MCF 10A (cell line): ENCODE measurements around the gene HSD17B3. TPM values are rescaled to one million over a fixed set of nuclear protein-coding genes. Genes with fewer than 3 reads are reported as not detected.

ENCODE experiments used
- BruUV-seq: library from RNA; stranded (reverse); fragments of 400-500 nt; replicated peaks from 2 replicates; lab custom pipeline; 2021; lab: Mats Ljungman, UMichigan
- CTCF ChIA-PET: fragments of 300-600 bp; sonication (Branson Sonifier 250); formaldehyde crosslinking; extraction: SDS; loops from one replicate; lab custom pipeline; 2021; ENCODE audit warnings: antibody characterized with exemption, inconsistent platforms; lab: Yijun Ruan, JAX
- POLR2A ChIA-PET: fragments of 300-600, 350-650 bp; sonication (Branson Sonifier 250); formaldehyde crosslinking; extraction: SDS; loops from one replicate; lab custom pipeline; 2020; ENCODE audit warnings: antibody characterized with exemption, inconsistent platforms; lab: Yijun Ruan, JAX
- DNase-seq: peaks from one replicate; pipeline ENCODE4 v3.0.0-alpha.2; 2018; ENCODE audit not compliant: unreplicated experiment
- H3K27ac Mint-ChIP-seq: one replicate; pipeline ENCODE4 v1.8.0; 2022; ENCODE audit warnings: mild to moderate bottlenecking, low read depth, mixed read lengths; ENCODE audit not compliant: unreplicated experiment
- H3K27me3 Mint-ChIP-seq: one replicate; pipeline ENCODE4 v1.8.0; 2022; ENCODE audit warnings: mixed read lengths; ENCODE audit not compliant: insufficient read depth, unreplicated experiment
- H3K36me3 Mint-ChIP-seq: one replicate; pipeline ENCODE4 v1.8.0; 2022; ENCODE audit warnings: mild to moderate bottlenecking, moderate library complexity, mixed read lengths; ENCODE audit not compliant: insufficient read depth, unreplicated experiment
- H3K4me1 Mint-ChIP-seq: one replicate; pipeline ENCODE4 v1.8.0; 2022; ENCODE audit warnings: mixed read lengths; ENCODE audit not compliant: insufficient read depth, unreplicated experiment
- H3K4me3 Mint-ChIP-seq: one replicate; pipeline ENCODE4 v1.8.0; 2022; ENCODE audit warnings: mild to moderate bottlenecking, moderate library complexity, mixed read lengths; ENCODE audit not compliant: unreplicated experiment
- H3K9me3 Mint-ChIP-seq: one replicate; pipeline ENCODE4 v1.8.0; 2022; ENCODE audit warnings: mixed read lengths; ENCODE audit not compliant: unreplicated experiment
- intact Hi-C: fragments of 100-400 bp; cut with micrococcal nuclease; formaldehyde crosslinking; loops from 2 replicates; pipeline ENCODE4 v1.14.1; 2022
- total RNA-seq: library from RNA; stranded (reverse); gene quantifications from 2 replicates; pipeline ENCODE4 v1.2.3, GENCODE V29; 2022
- TF ChIP-seq, protein P1 (sequence below): fragments of 200-600 bp; IDR thresholded peaks from one replicate; pipeline ENCODE4 v1.8.0; 2022; ENCODE audit warnings: antibody characterized with exemption, mild to moderate bottlenecking; ENCODE audit not compliant: unreplicated experiment

HSD17B3 gene
- total RNA-seq, 1 experiment from 2014 or later: not detected

DNA sequence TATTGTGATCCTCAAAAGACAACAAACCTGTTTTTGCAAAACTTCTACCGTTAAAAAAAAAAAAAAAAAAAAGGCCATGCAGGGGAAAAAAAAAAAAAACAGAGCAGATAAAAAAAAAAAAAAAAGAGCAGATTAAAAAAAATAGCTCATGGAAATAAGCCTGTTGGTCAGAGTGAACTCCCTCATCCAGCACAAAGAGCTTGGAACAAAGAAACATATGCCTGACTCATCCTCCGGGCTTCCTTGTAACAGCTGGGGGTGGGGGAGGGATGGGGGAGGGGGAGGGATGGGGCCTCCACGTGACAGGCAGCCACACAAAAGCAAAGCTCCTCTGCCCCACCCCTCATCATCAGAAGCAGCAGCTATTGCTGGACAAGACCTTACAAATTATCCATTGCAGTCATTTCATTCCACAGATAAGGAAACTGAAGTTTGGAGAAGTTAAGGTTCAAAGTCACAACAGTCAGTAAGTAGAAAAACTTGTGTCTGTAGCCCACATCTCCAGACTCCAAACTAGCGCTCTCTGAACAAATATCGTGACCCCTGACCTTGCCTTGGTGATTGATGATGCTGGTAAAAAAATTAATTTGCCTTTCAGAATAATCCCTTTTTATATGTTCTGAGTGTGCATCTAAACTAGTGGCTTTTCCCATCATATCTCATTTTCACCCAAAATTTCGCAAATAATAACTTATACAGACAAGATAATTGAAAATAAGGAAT is 42.6 kb upstream of the HSD17B3 start:
- Mint-ChIP-seq H3K9me3 (no peaks in the 10 kb centered on the region), H3K27me3 (no peaks in the 10 kb centered on the region), H3K36me3 (no peaks in the 10 kb centered on the region), H3K4me1 (peaks cover 7% of the 10 kb centered on the region), H3K27ac (no peak overlapping the region), H3K4me3 (no peak overlapping the region)
- POLR2A ChIA-PET: interaction anchor here (0.9 kb wide), 1 partner anchor 105 kb away, joined by 3 read pairs; the partner anchor contains the start of gene HABP4
- BruUV-seq: no TSS peak
- intact Hi-C loops: loop anchor here (5.0 kb wide), 1 partner anchor 73 kb away; the partner anchor contains the start of gene ZNF367
- peak; percentile 80 for DNase-seq
- CTCF ChIA-PET: interaction anchor here (0.6 to 1.2 kb wide), 5 partner anchors 11 to 1948 kb away, joined by 3 to 6 read pairs (median 4); no protein-coding TSS in a partner anchor
- TF ChIP-seq, protein P1, sequence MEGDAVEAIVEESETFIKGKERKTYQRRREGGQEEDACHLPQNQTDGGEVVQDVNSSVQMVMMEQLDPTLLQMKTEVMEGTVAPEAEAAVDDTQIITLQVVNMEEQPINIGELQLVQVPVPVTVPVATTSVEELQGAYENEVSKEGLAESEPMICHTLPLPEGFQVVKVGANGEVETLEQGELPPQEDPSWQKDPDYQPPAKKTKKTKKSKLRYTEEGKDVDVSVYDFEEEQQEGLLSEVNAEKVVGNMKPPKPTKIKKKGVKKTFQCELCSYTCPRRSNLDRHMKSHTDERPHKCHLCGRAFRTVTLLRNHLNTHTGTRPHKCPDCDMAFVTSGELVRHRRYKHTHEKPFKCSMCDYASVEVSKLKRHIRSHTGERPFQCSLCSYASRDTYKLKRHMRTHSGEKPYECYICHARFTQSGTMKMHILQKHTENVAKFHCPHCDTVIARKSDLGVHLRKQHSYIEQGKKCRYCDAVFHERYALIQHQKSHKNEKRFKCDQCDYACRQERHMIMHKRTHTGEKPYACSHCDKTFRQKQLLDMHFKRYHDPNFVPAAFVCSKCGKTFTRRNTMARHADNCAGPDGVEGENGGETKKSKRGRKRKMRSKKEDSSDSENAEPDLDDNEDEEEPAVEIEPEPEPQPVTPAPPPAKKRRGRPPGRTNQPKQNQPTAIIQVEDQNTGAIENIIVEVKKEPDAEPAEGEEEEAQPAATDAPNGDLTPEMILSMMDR: no peak

DNA sequence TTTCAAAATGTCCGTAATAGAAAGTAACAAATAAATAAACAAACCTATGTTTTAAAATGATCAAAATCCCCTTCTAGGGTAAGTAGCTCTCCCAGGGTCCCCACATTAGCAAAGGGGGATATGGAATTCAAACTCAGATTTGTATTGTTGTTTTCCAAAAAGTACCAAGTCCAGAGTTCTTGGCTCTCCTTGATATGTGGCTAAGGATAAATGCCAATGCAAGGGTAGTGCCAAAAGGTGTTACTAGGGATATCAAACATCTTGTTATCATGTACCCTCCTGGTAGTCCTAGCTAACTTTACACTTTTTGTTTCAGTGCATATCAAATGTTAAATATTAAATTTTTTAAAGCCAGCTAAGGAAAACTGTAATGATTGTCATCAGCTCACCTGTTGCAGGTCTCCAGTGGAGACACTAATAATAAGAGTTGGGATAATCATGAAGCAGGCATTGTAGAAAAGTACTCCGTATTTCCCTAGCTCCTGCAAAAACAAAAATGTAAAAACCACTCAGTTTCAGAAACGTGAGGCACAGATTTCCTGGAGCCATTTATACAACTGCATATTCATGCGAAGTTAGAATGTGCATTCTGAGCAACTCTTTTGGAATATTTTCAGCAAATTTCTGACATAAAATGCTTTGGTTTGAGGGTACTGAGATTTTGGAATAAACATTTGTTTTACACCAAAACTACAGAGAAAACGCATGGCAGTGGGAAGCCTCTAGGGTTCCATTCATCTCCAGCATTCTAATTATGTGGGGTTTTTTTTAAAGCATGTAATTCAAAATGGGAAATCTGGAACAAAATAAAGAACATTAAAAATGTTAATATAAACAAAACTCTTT is 41.8 kb upstream of the HSD17B3 start:
- Mint-ChIP-seq H3K4me1 (peaks cover 9% of the 10 kb centered on the region), H3K27me3 (no peaks in the 10 kb centered on the region), H3K27ac (no peak overlapping the region), H3K9me3 (no peaks in the 10 kb centered on the region), H3K36me3 (no peaks in the 10 kb centered on the region), H3K4me3 (no peak overlapping the region)
- intact Hi-C loops: loop anchor here (5.0 kb wide), 1 partner anchor 74 kb away; the partner anchor contains the start of gene ZNF367
- TF ChIP-seq, protein P1: no peak
- ChIA-PET CTCF (interaction anchor here (0.6 to 1.9 kb wide), 6 partner anchors 10 to 323 kb away, joined by 3 to 13 read pairs (median 4); no protein-coding TSS in a partner anchor), POLR2A (interaction anchor here (0.6 to 0.9 kb wide), 3 partner anchors 39 to 537 kb away, joined by 3 read pairs; partner anchors contain the start of gene HABP4)
- no TSS peak for BruUV-seq
- no peak for DNase-seq

DNA sequence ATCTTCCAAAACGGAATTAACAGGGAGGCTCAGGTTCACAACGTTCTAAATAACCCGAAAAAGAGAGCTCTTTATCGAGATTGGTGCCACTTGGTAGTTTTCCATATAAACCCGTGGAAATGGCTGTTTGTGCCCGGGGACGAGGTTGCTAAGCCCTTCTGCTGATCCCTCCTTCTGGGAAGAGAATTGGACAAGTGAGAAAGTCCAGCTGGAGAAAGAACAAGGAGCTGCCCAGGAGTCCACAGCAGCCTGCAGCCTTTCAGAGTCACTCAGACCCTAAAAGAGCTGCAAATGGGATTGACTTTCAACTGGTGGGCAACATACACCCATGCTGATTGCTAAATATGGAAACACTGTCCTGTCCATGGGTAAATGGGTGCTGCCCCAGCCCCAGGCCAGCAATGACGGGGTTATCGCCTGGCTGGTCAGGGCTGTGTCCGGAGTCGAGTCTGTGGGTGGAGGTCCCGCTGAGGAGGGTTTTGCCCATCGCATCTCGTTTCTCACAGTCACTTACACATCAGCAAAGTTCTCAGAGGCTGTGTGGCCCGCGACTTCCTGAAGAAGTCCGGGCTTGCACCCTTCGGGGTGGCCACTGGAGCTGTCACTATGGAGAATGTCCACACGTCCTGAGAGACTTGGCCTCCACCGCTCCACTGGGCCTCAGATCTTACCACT is 40.7 kb upstream of the HSD17B3 start:
- no peaks in the 10 kb centered on the region for H3K9me3 Mint-ChIP-seq
- H3K27me3 Mint-ChIP-seq: no peaks in the 10 kb centered on the region
- H3K27ac Mint-ChIP-seq: no peak overlapping the region
- TF ChIP-seq, protein P1: no peak
- peaks cover 9% of the 10 kb centered on the region for H3K4me1 Mint-ChIP-seq
- no TSS peak for BruUV-seq
- no peak for DNase-seq
- CTCF ChIA-PET: interaction anchor here (0.9 to 1.9 kb wide), 5 partner anchors 13 to 224 kb away, joined by 3 to 13 read pairs (median 3); no protein-coding TSS in a partner anchor
- no peak overlapping the region for H3K4me3 Mint-ChIP-seq
- H3K36me3 Mint-ChIP-seq: no peaks in the 10 kb centered on the region
- intact Hi-C loops: loop anchor here (5.0 kb wide), 1 partner anchor 75 kb away; the partner anchor contains the start of gene ZNF367
- POLR2A ChIA-PET: no interaction called here
